ENCODE measurements around the gene NOXA1. TPM values are rescaled to one million over a fixed set of nuclear protein-coding genes. Genes with fewer than 3 reads are reported as not detected.

The NOXA1 gene
- total RNA-seq (2022) (8.2 and 8.9 TPM in 2 replicates), Bru-seq, nascent RNA (percentile 55 among the genes with signal in this experiment), BruChase-seq, experiment 1, labeled RNA remaining after a 6-hour chase (percentile 49 among the genes with signal in this experiment), BruChase-seq, experiment 2, labeled RNA remaining after a 2-hour chase (percentile 52 among the genes with signal in this experiment)
- long read RNA-seq, partial matches to known transcripts = 8 of 21 reads
- long read RNA-seq, other reads (novel, unspliced or antisense) = 13 of 21 reads

GRCh38 chr9:137422604-137423513, at the start of gene NOXA1, which contains the start of gene EXD3:
Gene NOXA1, plus strand, starts transcription at chr9:137423393. Its CDS starts 137 bp downstream, at chr9:137423530.
Gene EXD3, minus strand, starts transcription at chr9:137423162. Its CDS starts 27,805 bp downstream, at chr9:137395357.
- TF ChIP-seq CTCF (IDR thresholded peaks at IDR 0.05; ENCODE audit: unreplicated experiment) = peak; percentile 61
- intact Hi-C loops (cut with micrococcal nuclease) = loop anchor here (5.0 kb wide), 1 partner anchor 121 kb away; the partner anchor contains the start of gene NRARP
- BruUV-seq (replicated peaks) = no TSS peak
- ChIA-PET CTCF (interaction anchor here (0.6 to 3.0 kb wide), 11 partner anchors 9 to 805 kb away, joined by 3 to 36 read pairs (median 3); no protein-coding TSS in a partner anchor), POLR2A (interaction anchor here (0.6 to 4.3 kb wide), 23 partner anchors 9 to 799 kb away, joined by 3 to 62 read pairs (median 3); partner anchors contain the start of genes ENTPD8 and MRPL41)
- peak; percentile 93 for DNase-seq (ENCODE audit: unreplicated experiment)
- Mint-ChIP-seq H3K27ac (ENCODE audit: low read depth, unreplicated experiment) (peak within 1 kb of the TSS; percentile 39), H3K4me1 (ENCODE audit: insufficient read depth, unreplicated experiment) (peaks cover 9% of the 10 kb centered on the region), H3K36me3 (ENCODE audit: insufficient read depth, unreplicated experiment) (no peaks in the 10 kb centered on the region), H3K4me3 (ENCODE audit: unreplicated experiment) (peak within 1 kb of the TSS; percentile 77), H3K27me3 (ENCODE audit: insufficient read depth, unreplicated experiment) (no peaks in the 10 kb centered on the region), H3K9me3 (ENCODE audit: unreplicated experiment) (no peaks in the 10 kb centered on the region)

GRCh38 chr9:137373611-137373980, 49.6 kb upstream of the NOXA1 start:
- TF ChIP-seq CTCF (IDR thresholded peaks at IDR 0.05; ENCODE audit: unreplicated experiment) = no peak
- H3K36me3 Mint-ChIP-seq (ENCODE audit: insufficient read depth, unreplicated experiment) = peaks cover 7% of the 10 kb centered on the region
- no peaks in the 10 kb centered on the region for H3K27me3 Mint-ChIP-seq (ENCODE audit: insufficient read depth, unreplicated experiment)
- H3K27ac Mint-ChIP-seq (ENCODE audit: low read depth, unreplicated experiment) = no peak overlapping the region
- H3K4me1 Mint-ChIP-seq (ENCODE audit: insufficient read depth, unreplicated experiment) = no peaks in the 10 kb centered on the region
- no TSS peak for BruUV-seq (replicated peaks)
- ChIA-PET POLR2A (interaction anchor here (0.6 kb wide), 1 partner anchor 11 kb away, joined by 3 read pairs; no protein-coding TSS in a partner anchor), CTCF (interaction anchor here (0.6 kb wide), 1 partner anchor 56 kb away, joined by 3 read pairs; no protein-coding TSS in a partner anchor)
- H3K4me3 Mint-ChIP-seq (ENCODE audit: unreplicated experiment) = no peak overlapping the region
- no peaks in the 10 kb centered on the region for H3K9me3 Mint-ChIP-seq (ENCODE audit: unreplicated experiment)
- intact Hi-C loops (cut with micrococcal nuclease) = no loop called here
- no peak for DNase-seq (ENCODE audit: unreplicated experiment)

- Mint-ChIP-seq H3K9me3 (ENCODE audit: unreplicated experiment) (no peaks in the 10 kb centered on the region), H3K36me3 (ENCODE audit: insufficient read depth, unreplicated experiment) (peaks cover 7% of the 10 kb centered on the region), H3K4me3 (ENCODE audit: unreplicated experiment) (no peak overlapping the region), H3K27ac (ENCODE audit: low read depth, unreplicated experiment) (no peak overlapping the region), H3K4me1 (ENCODE audit: insufficient read depth, unreplicated experiment) (no peaks in the 10 kb centered on the region), H3K27me3 (ENCODE audit: insufficient read depth, unreplicated experiment) (no peaks in the 10 kb centered on the region)
- no TSS peak for BruUV-seq (replicated peaks)
- ChIA-PET POLR2A (no interaction called here), CTCF (interaction anchor here (0.6 to 1.0 kb wide), 2 partner anchors 55 to 79 kb away, joined by 3 read pairs; no protein-coding TSS in a partner anchor)
- TF ChIP-seq CTCF (IDR thresholded peaks at IDR 0.05; ENCODE audit: unreplicated experiment) = no peak
- intact Hi-C loops (cut with micrococcal nuclease) = no loop called here
- DNase-seq (ENCODE audit: unreplicated experiment) = no peak
Measured at GRCh38 chr9:137374131-137374845, 48.9 kb upstream of the NOXA1 start.

All from MCF 10A (cell line).